K562 (cell line): ENCODE results near the gene RAP1GAP2. TPM values are rescaled to one million over a fixed set of nuclear protein-coding genes. Genes with fewer than 3 reads are reported as not detected.

Experiments used
- ATAC-seq: fragments of 200-7000 bp; cut with Tn5 transposase; 3 replicates; pipeline ENCODE4 v1.9.1; 2020; ENCODE audit warnings: moderate library complexity
- BruUV-seq: library from RNA; stranded (reverse); fragments of 400-500 nt; replicated peaks from 2 replicates; lab custom pipeline; 2021; lab: Mats Ljungman, UMichigan
- CTCF ChIA-PET: fragments of 300-600 bp; formaldehyde crosslinking; extraction: SDS; loops from one replicate; lab custom pipeline; 2021; ENCODE audit warnings: low intra/inter-chr PET ratio; lab: Yijun Ruan, JAX
- POLR2A ChIA-PET: fragments of 300-600, 350-650 bp; sonication (Branson Sonifier 250); formaldehyde crosslinking; extraction: SDS; loops from one replicate; lab custom pipeline; 2021; ENCODE audit warnings: antibody characterized with exemption, inconsistent platforms; lab: Yijun Ruan, JAX
- DNase-seq, 4 experiments: peaks; one replicate each; pipeline versions ENCODE4 v3.0.0 to v3.0.0-alpha.2; 2011 to 2018; ENCODE audit warnings: low spot score in 3 of 4, mixed read lengths in 3 of 4; ENCODE audit errors: extremely low read depth in 1 of 4
- FAIRE-seq: peaks from 2 replicates; lab custom pipeline; 2011; peaks lifted over from hg19 to GRCh38; lab: Jason Lieb, UNC
- H2AFZ ChIP-seq: 2 replicates; pipeline ENCODE4 v1.6.0; 2011; ENCODE audit warnings: low read depth, low read length, control low read depth, inconsistent platforms
- H3K27ac ChIP-seq: fragments of 200-600 bp; 3 replicates; pipeline ENCODE4 v1.8.0; 2011; ENCODE audit warnings: low read depth, mild to moderate bottlenecking, control low read depth, inconsistent platforms, low read length, moderate library complexity, mixed read lengths; ENCODE audit errors: extremely low read depth
- H3K27me3 ChIP-seq, 2 experiments: fragments of 300-600 bp in 1 of 2; 2 replicates in 1 of 2; 3 replicates in 1 of 2; pipeline versions ENCODE4 v1.6.0 to v1.8.0; 2011; ENCODE audit warnings: inconsistent platforms in 2 of 2, low read length in 2 of 2, mild to moderate bottlenecking in 1 of 2, mixed read lengths in 1 of 2, moderate library complexity in 1 of 2; ENCODE audit not compliant: control insufficient read depth in 2 of 2, insufficient read depth in 2 of 2
- H3K36me3 ChIP-seq: fragments of 300-600 bp; 3 replicates; pipeline ENCODE4 v1.8.0; 2011; ENCODE audit warnings: mild to moderate bottlenecking, low read length, inconsistent platforms; ENCODE audit not compliant: control insufficient read depth, insufficient read depth
- H3K4me1 ChIP-seq, 2 experiments: fragments of 200-600 bp in 1 of 2; replicated peaks in 1 of 2; 2 replicates in 1 of 2; 3 replicates in 1 of 2; pipeline versions ENCODE4 v1.5.1 to v1.8.0; 2011; ENCODE audit warnings: inconsistent platforms in 2 of 2, low read length in 2 of 2, mild to moderate bottlenecking in 1 of 2, mixed read lengths in 1 of 2, moderate library complexity in 1 of 2; ENCODE audit not compliant: control insufficient read depth in 2 of 2, insufficient read depth in 2 of 2
- H3K4me2 ChIP-seq: 2 replicates; pipeline ENCODE4 v1.6.1; 2011; ENCODE audit warnings: low read length, control low read depth, inconsistent platforms, mixed read lengths; ENCODE audit not compliant: insufficient read depth
- H3K4me3 ChIP-seq: fragments of 200-600 bp; sonication (generic), shearing (Covaris generic); 2 replicates; pipeline ENCODE4 v1.5.1; 2016; ENCODE audit warnings: control low read depth, inconsistent platforms
- H3K79me2 ChIP-seq: fragments of 200-600 bp; 3 replicates; pipeline ENCODE4 v1.8.0; 2011; ENCODE audit warnings: low read length, inconsistent platforms; ENCODE audit not compliant: control insufficient read depth, insufficient read depth
- H3K9ac ChIP-seq, 2 experiments: 2 replicates each; pipeline versions ENCODE4 v1.6.0 to v1.6.1; 2011; ENCODE audit warnings: low read depth in 2 of 2, low read length in 2 of 2, control low read depth in 1 of 2, inconsistent platforms in 1 of 2, mild to moderate bottlenecking in 1 of 2, mixed read lengths in 1 of 2; ENCODE audit not compliant: insufficient read depth in 1 of 2
- H3K9me1 ChIP-seq: one replicate; pipeline ENCODE4 v1.6.0; 2011; ENCODE audit warnings: inconsistent platforms, mild to moderate bottlenecking, low read length, moderate library complexity; ENCODE audit not compliant: control insufficient read depth, insufficient read depth
- H3K9me3 ChIP-seq: replicated peaks from 2 replicates; pipeline ENCODE4 v1.5.1; 2011; ENCODE audit warnings: low read depth, low read length, inconsistent platforms; ENCODE audit not compliant: control insufficient read depth, insufficient read depth
- H4K20me1 ChIP-seq: replicated peaks from 2 replicates; pipeline ENCODE4 v1.6.1; 2011; ENCODE audit warnings: low read length, inconsistent platforms, mixed read lengths; ENCODE audit not compliant: control insufficient read depth, insufficient read depth
- ATF7 ChIP-seq: fragments of 450-650 bp; IDR thresholded peaks from 2 replicates; pipeline ENCODE4 v1.7.1; 2014; ENCODE audit warnings: mild to moderate bottlenecking, moderate library complexity
- ELK3 ChIP-seq: fragments of 450-650 bp; formaldehyde crosslinking; IDR thresholded peaks from 2 replicates; pipeline ENCODE4 v1.4.0; 2020; ENCODE audit warnings: mild to moderate bottlenecking
- ESRRB ChIP-seq: fragments of 250-450 bp; sonication (Bioruptor Pico); IDR thresholded peaks from 2 replicates; pipeline ENCODE4 v1.5.0; 2020; ENCODE audit warnings: mild to moderate bottlenecking, moderate library complexity, borderline replicate concordance
- EWSR1 ChIP-seq: fragments of 450-650 bp; IDR thresholded peaks from 2 replicates; pipeline ENCODE4 v1.6.1; 2018; ENCODE audit warnings: borderline replicate concordance, mild to moderate bottlenecking, low read depth, moderate library complexity; ENCODE audit not compliant: partially characterized antibody
- MAFK ChIP-seq: IDR thresholded peaks from 2 replicates; pipeline ENCODE4 v1.6.1; 2011; ENCODE audit warnings: low read length, improper control_type of control experiment
- MITF ChIP-seq: IDR thresholded peaks from 2 replicates; pipeline ENCODE4 v1.6.1; 2014; ENCODE audit warnings: antibody characterized with exemption
- POU5F1 ChIP-seq: fragments of 150-350 bp; IDR thresholded peaks from 2 replicates; pipeline ENCODE4 v1.6.1; 2014; ENCODE audit warnings: borderline replicate concordance, low read length, low read depth, mild to moderate bottlenecking; ENCODE audit not compliant: partially characterized antibody
- PTBP1 ChIP-seq: fragments of 200-400 bp; formaldehyde crosslinking; IDR thresholded peaks from 2 replicates; pipeline ENCODE4 v1.6.1; 2017; ENCODE audit warnings: low read depth, low read length
- RFX5 ChIP-seq: IDR thresholded peaks from 2 replicates; pipeline ENCODE4 v1.6.1; 2011; ENCODE audit warnings: low read depth, mild to moderate bottlenecking, improper control_type of control experiment, low read length
- RFX7 ChIP-seq: fragments of 250-450 bp; sonication (Bioruptor Pico); IDR thresholded peaks from 2 replicates; pipeline ENCODE4 v1.5.1; 2021; ENCODE audit warnings: mild to moderate bottlenecking
- SETDB1 ChIP-seq: IDR thresholded peaks from one replicate; pipeline ENCODE4 v1.6.1; 2012; ENCODE audit warnings: low read length, control low read depth, inconsistent platforms
- THRAP3 ChIP-seq: fragments of 450-650 bp; IDR thresholded peaks from 2 replicates; pipeline ENCODE4 v1.6.1; 2016; ENCODE audit warnings: mild to moderate bottlenecking, inconsistent platforms, borderline replicate concordance
- TRIM24 ChIP-seq, 2 experiments: fragments of 450-650 bp; IDR thresholded peaks; 2 replicates each; pipeline ENCODE4 v1.6.1; 2016
- UBTF ChIP-seq, 2 experiments: IDR thresholded peaks; 2 replicates each; pipeline ENCODE4 v1.6.1; 2012; ENCODE audit warnings: improper control_type of control experiment in 2 of 2, low read depth in 2 of 2, low read length in 2 of 2, borderline replicate concordance in 1 of 2
- ZC3H11A ChIP-seq: IDR thresholded peaks from 2 replicates; pipeline ENCODE4 v1.6.1; 2012; ENCODE audit warnings: low read depth, low read length, improper control_type of control experiment
- ZNF232 ChIP-seq: sonication (generic); formaldehyde crosslinking; IDR thresholded peaks from 2 replicates; pipeline ENCODE4 v1.8.0; 2022; ENCODE audit warnings: mild to moderate bottlenecking, missing genetic modification reagents
- ZNF282 ChIP-seq: sonication (generic); formaldehyde crosslinking; IDR thresholded peaks from 2 replicates; pipeline ENCODE4 v1.8.1; 2023; ENCODE audit warnings: missing genetic modification reagents
- ZNF778 ChIP-seq: fragments of 450-650 bp; formaldehyde crosslinking; IDR thresholded peaks from 2 replicates; pipeline ENCODE4 v1.4.0; 2020; ENCODE audit warnings: mild to moderate bottlenecking, moderate library complexity
- whole genome bisulfite sequencing: fragments of 100-300 bp; shearing (Covaris generic); methylation state at CpG from one replicate; pipeline ENCODE4 v1.1.6; 2016; ENCODE audit warnings: low coverage, mixed read lengths; ENCODE audit not compliant: insufficient coverage; ENCODE audit errors: missing lambda C conversion rate; 5-methylcytosine and 5-hydroxymethylcytosine counted together
- in situ Hi-C: fragments of 300-500 bp; cut with MboI; formaldehyde crosslinking; loops from 4 replicates; pipeline ENCODE4 v1.15.0; 2018; ENCODE audit warnings: inconsistent platforms, mixed read lengths
- intact Hi-C: fragments of 100-400 bp; cut with micrococcal nuclease; formaldehyde crosslinking; loops from 2 replicates; pipeline ENCODE4 v1.14.2; 2022
- polyA plus RNA-seq, 8 experiments: library from polyadenylated mRNA; depleted of rRNA in 4 of 8; stranded (reverse) in 5 of 8; unstranded in 3 of 8; fragments of >200 nt; fragmentation: Nextera tagmentation in 2 of 8; fragmentation: Illumina TruSeq in 1 of 8; extraction: Ambion mirVana in 2 of 8; extraction: Trizol in 1 of 8; gene quantifications; 2 replicates each; pipeline versions ENCODE4 v1.2.1 to v1.2.3, GENCODE V29; 2011 to 2014; ENCODE audit warnings: inconsistent platforms in 1 of 8, missing spikeins in 1 of 8
- total RNA-seq, 7 experiments: library from RNA; depleted of rRNA in 6 of 7; stranded (reverse); fragments of >200 nt in 6 of 7; fragmentation: Illumina TruSeq in 2 of 7; extraction: Trizol in 2 of 7; gene quantifications; 2 replicates each; pipeline versions ENCODE4 v1.2.1 to v1.2.3, GENCODE V29; 2011 to 2021; ENCODE audit warnings: low replicate concordance in 1 of 7

The RAP1GAP2 gene
- total and polyA plus RNA-seq, 9 of the 15 experiments (the other 6 are each of a cell fraction or from before 2014, with no cell fraction given), result 0.01 to 1.3 (median 0.42) TPM; not detected in 1

- Histone ChIP-seq H3K27me3 (peaks cover 0 to 24% of the 10 kb centered on the region in 2 experiments; a peak in 2 of 5 replicates), H3K79me2 (no peaks in the 10 kb centered on the region), H3K9me1 (no peaks in the 10 kb centered on the region), H3K4me3 (no peak overlapping the region), H3K9me3 (no peaks in the 10 kb centered on the region), H3K36me3 (no peaks in the 10 kb centered on the region), H2AFZ (no peak overlapping the region), H4K20me1 (no peaks in the 10 kb centered on the region), H3K4me2 (no peak overlapping the region), H3K27ac (no peak overlapping the region), H3K4me1 (no peaks in the 10 kb centered on the region), H3K9ac (no peak overlapping the region)
- WGBS, result 2% methylated on average over 16 of the region's 17 CpGs
- DNase-seq, result no peak
- no peak for ATAC-seq
- intact Hi-C loops, result loop anchor here (5.0 kb wide), 1 partner anchor 165 kb away; no protein-coding TSS in a partner anchor
- in situ Hi-C loops, result loop anchor here (25.0 kb wide), 1 partner anchor 165 kb away; no protein-coding TSS in a partner anchor
- no peak for FAIRE-seq
- no TSS peak for BruUV-seq
- CTCF ChIA-PET, result interaction anchor here (1.4 kb wide), 1 partner anchor 845 kb away, joined by 3 read pairs; no protein-coding TSS in a partner anchor
- POLR2A ChIA-PET, result interaction anchor here (0.7 kb wide), 2 partner anchors 54 to 88 kb away, joined by 3 read pairs; no protein-coding TSS in a partner anchor
- TF ChIP-seq EWSR1 (no peak), TRIM24 (IDR thresholded peaks at IDR 0.05) (no peak), ZC3H11A (no peak), POU5F1 (no peak), ZNF232 (CRISPR knock-in tag) (no peak), UBTF (IDR thresholded peaks at IDR 0.05; ENCODE audit: borderline replicate concordance in 1 of 2, low read depth in 2 of 2, low read length in 2 of 2) (no peak), THRAP3 (no peak), RFX5 (no peak), ELK3 (CRISPR knock-in tag) (no peak), ESRRB (CRISPR knock-in tag) (no peak), SETDB1 (no peak), ATF7 (no peak), MAFK (no peak), MITF (no peak), ZNF282 (no peak), PTBP1 (no peak), ZNF778 (CRISPR knock-in tag) (no peak), RFX7 (no peak)
Observed at GRCh38 chr17:2847381-2848333, 51.4 kb downstream of the RAP1GAP2 start.
